Measurements from ENCODE around the gene SDHA.

SDHA gene

DNA sequence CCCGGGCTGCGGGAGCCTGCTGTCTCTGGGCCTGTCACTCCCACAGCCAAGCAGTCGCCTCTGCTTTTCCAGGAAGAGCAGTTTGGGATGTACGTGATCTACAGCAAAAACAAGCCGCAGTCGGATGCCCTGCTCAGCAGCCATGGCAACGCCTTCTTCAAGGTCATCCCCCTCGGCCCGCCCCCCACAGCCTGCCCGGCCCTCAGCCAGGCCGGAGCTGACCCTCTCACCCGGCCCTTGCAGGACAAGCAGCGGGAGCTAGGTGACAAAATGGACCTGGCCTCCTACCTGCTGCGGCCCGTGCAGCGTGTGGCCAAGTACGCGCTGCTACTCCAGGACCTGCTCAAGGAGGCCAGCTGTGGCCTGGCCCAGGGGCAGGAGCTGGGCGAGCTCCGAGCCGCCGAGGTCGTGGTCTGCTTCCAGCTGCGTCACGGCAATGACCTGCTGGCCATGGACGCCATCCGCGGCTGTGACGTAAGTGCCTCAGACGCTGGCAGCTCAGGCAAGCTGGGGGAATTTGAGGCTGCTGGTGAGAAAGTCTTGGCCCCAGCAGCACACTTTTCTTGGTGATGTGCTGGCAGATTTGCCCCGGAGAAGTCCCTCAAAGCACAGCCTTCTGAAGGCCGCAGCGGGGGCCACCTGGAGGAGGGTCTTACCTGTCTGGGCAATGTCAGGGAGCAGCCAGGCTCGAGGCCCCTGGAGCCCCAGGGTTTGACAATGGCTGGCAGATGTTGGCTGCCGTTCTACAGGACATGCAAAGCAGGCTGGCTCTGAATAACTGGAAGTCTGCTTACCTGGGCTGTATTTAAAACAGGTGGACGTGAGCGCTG is 46.9 kb upstream of the SDHA start:
- H3K4me1 ChIP-seq (ENCODE audit: control insufficient read depth, insufficient read depth, low read length): no peaks in the 10 kb centered on the region; the same call in 1 of the 2 replicates
- H3K27ac ChIP-seq (ENCODE audit: extremely low read depth, low read depth, low read length): no peak overlapping the region
- CTCF ChIA-PET: no interaction called here
- TF ChIP-seq, protein P1, sequence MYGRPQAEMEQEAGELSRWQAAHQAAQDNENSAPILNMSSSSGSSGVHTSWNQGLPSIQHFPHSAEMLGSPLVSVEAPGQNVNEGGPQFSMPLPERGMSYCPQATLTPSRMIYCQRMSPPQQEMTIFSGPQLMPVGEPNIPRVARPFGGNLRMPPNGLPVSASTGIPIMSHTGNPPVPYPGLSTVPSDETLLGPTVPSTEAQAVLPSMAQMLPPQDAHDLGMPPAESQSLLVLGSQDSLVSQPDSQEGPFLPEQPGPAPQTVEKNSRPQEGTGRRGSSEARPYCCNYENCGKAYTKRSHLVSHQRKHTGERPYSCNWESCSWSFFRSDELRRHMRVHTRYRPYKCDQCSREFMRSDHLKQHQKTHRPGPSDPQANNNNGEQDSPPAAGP (tag by site-specific recombination; IDR thresholded peaks at IDR 0.05): no peak
- TF ChIP-seq, protein P2, sequence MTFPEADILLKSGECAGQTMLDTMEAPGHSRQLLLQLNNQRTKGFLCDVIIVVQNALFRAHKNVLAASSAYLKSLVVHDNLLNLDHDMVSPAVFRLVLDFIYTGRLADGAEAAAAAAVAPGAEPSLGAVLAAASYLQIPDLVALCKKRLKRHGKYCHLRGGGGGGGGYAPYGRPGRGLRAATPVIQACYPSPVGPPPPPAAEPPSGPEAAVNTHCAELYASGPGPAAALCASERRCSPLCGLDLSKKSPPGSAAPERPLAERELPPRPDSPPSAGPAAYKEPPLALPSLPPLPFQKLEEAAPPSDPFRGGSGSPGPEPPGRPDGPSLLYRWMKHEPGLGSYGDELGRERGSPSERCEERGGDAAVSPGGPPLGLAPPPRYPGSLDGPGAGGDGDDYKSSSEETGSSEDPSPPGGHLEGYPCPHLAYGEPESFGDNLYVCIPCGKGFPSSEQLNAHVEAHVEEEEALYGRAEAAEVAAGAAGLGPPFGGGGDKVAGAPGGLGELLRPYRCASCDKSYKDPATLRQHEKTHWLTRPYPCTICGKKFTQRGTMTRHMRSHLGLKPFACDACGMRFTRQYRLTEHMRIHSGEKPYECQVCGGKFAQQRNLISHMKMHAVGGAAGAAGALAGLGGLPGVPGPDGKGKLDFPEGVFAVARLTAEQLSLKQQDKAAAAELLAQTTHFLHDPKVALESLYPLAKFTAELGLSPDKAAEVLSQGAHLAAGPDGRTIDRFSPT (tag by site-specific recombination; IDR thresholded peaks at IDR 0.05): no peak
- TF ChIP-seq ZNF354C (tag by site-specific recombination; IDR thresholded peaks at IDR 0.05; ENCODE audit: borderline replicate concordance, low read depth): no peak
- TF ChIP-seq, protein P3, sequence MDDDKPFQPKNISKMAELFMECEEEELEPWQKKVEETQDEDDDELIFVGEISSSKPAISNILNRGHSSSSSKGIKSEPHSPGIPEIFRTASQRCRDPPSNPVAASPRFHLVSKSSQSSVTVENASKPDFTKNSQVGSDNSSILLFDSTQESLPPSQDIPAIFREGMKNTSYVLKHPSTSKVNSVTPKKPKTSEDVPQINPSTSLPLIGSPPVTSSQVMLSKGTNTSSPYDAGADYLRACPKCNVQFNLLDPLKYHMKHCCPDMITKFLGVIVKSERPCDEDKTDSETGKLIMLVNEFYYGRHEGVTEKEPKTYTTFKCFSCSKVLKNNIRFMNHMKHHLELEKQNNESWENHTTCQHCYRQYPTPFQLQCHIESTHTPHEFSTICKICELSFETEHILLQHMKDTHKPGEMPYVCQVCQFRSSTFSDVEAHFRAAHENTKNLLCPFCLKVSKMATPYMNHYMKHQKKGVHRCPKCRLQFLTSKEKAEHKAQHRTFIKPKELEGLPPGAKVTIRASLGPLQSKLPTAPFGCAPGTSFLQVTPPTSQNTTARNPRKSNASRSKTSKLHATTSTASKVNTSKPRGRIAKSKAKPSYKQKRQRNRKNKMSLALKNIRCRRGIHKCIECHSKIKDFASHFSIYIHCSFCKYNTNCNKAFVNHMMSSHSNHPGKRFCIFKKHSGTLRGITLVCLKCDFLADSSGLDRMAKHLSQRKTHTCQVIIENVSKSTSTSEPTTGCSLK (tag by site-specific recombination; IDR thresholded peaks at IDR 0.05): no peak
- no peaks in the 10 kb centered on the region for H3K9me3 ChIP-seq (ENCODE audit: control insufficient read depth, insufficient read depth, low read depth, low read length)
- no peak overlapping the region for H3K4me3 ChIP-seq (ENCODE audit: low read depth, low read length)
- no peaks in the 10 kb centered on the region for H3K36me3 ChIP-seq (ENCODE audit: control insufficient read depth in 2 of 2, insufficient read depth in 1 of 2, low read length in 2 of 2)
- POLR2A ChIA-PET: interaction anchor here (1.2 kb wide), 1 partner anchor 47 kb away, joined by 4 read pairs; no protein-coding TSS in a partner anchor

DNA sequence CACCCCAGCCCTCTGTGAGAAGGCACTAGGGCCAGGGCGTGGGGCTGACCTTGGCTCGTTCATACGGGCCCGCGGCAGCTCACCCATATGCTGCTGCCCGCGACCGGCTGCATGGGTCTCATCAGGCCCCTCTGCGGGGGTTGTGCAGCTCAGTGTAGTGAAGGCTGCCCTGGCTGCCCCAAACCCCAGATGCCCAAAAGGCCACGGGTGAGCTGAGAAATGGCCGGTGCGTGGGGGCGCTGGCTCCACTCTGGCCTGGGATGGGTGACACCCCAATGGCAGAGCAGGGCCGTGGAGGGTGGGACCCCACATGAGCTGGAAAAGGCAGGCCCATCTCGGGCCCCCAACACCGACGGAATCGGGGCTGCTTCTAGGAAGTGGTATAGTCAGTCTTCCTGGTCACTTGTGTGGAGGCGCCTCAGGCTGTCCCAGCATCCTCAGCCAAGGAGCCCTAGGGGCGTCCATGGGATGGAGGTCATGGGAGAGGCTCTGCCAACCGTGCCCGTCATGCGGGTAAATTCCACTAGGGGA is 46.3 kb upstream of the SDHA start:
- Histone ChIP-seq H3K4me3 (ENCODE audit: low read depth, low read length) (no peak overlapping the region), H3K4me1 (ENCODE audit: control insufficient read depth, insufficient read depth, low read length) (no peaks in the 10 kb centered on the region; the same call in 1 of the 2 replicates), H3K36me3 (ENCODE audit: control insufficient read depth in 2 of 2, insufficient read depth in 1 of 2, low read length in 2 of 2) (no peaks in the 10 kb centered on the region), H3K27ac (ENCODE audit: extremely low read depth, low read depth, low read length) (no peak overlapping the region), H3K9me3 (ENCODE audit: control insufficient read depth, insufficient read depth, low read depth, low read length) (no peaks in the 10 kb centered on the region)
- ChIA-PET POLR2A (interaction anchor here (1.2 kb wide), 1 partner anchor 47 kb away, joined by 4 read pairs; no protein-coding TSS in a partner anchor), CTCF (no interaction called here)
- TF ChIP-seq ZNF521 (tag by site-specific recombination; IDR thresholded peaks at IDR 0.05) (no peak), ZNF37A (tag by site-specific recombination; IDR thresholded peaks at IDR 0.05) (no peak), TRIM28 (IDR thresholded peaks at IDR 0.05; ENCODE audit: borderline replicate concordance, low read length) (no peak), ZNF600 (tag by site-specific recombination; IDR thresholded peaks at IDR 0.05) (no peak), ZNF654 (tag by site-specific recombination; IDR thresholded peaks at IDR 0.05; ENCODE audit: low read depth) (no peak), ZNF658 (tag by site-specific recombination; IDR thresholded peaks at IDR 0.05) (no peak), ZBTB8A (tag by site-specific recombination; IDR thresholded peaks at IDR 0.05) (no peak), ZNF223 (tag by site-specific recombination; IDR thresholded peaks at IDR 0.05) (no peak), KLF16 (tag by site-specific recombination; IDR thresholded peaks at IDR 0.05) (no peak)
- TF ChIP-seq, protein P4, sequence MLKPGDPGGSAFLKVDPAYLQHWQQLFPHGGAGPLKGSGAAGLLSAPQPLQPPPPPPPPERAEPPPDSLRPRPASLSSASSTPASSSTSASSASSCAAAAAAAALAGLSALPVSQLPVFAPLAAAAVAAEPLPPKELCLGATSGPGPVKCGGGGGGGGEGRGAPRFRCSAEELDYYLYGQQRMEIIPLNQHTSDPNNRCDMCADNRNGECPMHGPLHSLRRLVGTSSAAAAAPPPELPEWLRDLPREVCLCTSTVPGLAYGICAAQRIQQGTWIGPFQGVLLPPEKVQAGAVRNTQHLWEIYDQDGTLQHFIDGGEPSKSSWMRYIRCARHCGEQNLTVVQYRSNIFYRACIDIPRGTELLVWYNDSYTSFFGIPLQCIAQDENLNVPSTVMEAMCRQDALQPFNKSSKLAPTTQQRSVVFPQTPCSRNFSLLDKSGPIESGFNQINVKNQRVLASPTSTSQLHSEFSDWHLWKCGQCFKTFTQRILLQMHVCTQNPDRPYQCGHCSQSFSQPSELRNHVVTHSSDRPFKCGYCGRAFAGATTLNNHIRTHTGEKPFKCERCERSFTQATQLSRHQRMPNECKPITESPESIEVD (tag by site-specific recombination; IDR thresholded peaks at IDR 0.05): no peak
